ENCODE data around the gene CNR1. TPM values are rescaled to one million over a fixed set of nuclear protein-coding genes. Genes with fewer than 3 reads are reported as not detected.
"Not testable (repeated sequence)": the region's sequence is repeated elsewhere in the genome, so short reads cannot be mapped to it uniquely, and the experiment has no call there.

Gene CNR1
- total RNA-seq, result not detected

GRCh38 chr6:88165844-88166492 is at the start of gene CNR1:
TSS of gene CNR1 (minus strand) at chr6:88166347. CDS start at chr6:88145274, 21,073 bp downstream.
- H3K36me3 Mint-ChIP-seq, result no peaks in the 10 kb centered on the region
- H3K27me3 Mint-ChIP-seq, result peaks cover 78% of the 10 kb centered on the region
- DNase-seq, result peak; percentile 37
- ATAC-seq (ENCODE audit: low read depth), result peak; percentile 55
- POLR2A ChIA-PET, result no interaction called here
- H3K4me1 Mint-ChIP-seq, result peaks cover 9% of the 10 kb centered on the region
- H3K27ac Mint-ChIP-seq, result no peak within 1 kb of the TSS
- H3K4me3 Mint-ChIP-seq, result peak within 1 kb of the TSS; percentile 78
- H3K9me3 Mint-ChIP-seq, result no peaks in the 10 kb centered on the region

- Mint-ChIP-seq H3K27me3 (peaks cover 2% of the 10 kb centered on the region), H3K27ac (no peak overlapping the region), H3K9me3 (no peaks in the 10 kb centered on the region), H3K4me3 (no peak overlapping the region), H3K36me3 (no peaks in the 10 kb centered on the region), H3K4me1 (no peaks in the 10 kb centered on the region)
- ATAC-seq (ENCODE audit: low read depth) (no peak), DNase-seq (no peak)
- POLR2A ChIA-PET, result no interaction called here
Observed at GRCh38 chr6:88211446-88211845, 45.3 kb upstream of the CNR1 start.

GRCh38 chr6:88209301-88209700 is 43.2 kb upstream of the CNR1 start:
- Mint-ChIP-seq H3K27ac (no peak overlapping the region), H3K4me3 (no peak overlapping the region), H3K36me3 (no peaks in the 10 kb centered on the region), H3K4me1 (no peaks in the 10 kb centered on the region), H3K27me3 (peaks cover 2% of the 10 kb centered on the region), H3K9me3 (no peaks in the 10 kb centered on the region)
- DNase-seq (no peak), ATAC-seq (ENCODE audit: low read depth) (no peak)
- POLR2A ChIA-PET, result no interaction called here

GRCh38 chr6:88208726-88209125 is 42.6 kb upstream of the CNR1 start:
- Mint-ChIP-seq H3K4me1 (no peaks in the 10 kb centered on the region), H3K36me3 (no peaks in the 10 kb centered on the region), H3K27me3 (peaks cover 2% of the 10 kb centered on the region), H3K9me3 (no peaks in the 10 kb centered on the region), H3K4me3 (no peak overlapping the region), H3K27ac (no peak overlapping the region)
- DNase-seq (no peak), ATAC-seq (ENCODE audit: low read depth) (no peak)
- POLR2A ChIA-PET, result no interaction called here

GRCh38 chr6:88201734-88202133 is 35.6 kb upstream of the CNR1 start:
- H3K4me1 Mint-ChIP-seq; H3K36me3 Mint-ChIP-seq; H3K9me3 Mint-ChIP-seq; ATAC-seq (ENCODE audit: low read depth); POLR2A ChIA-PET; H3K4me3 Mint-ChIP-seq; H3K27ac Mint-ChIP-seq; DNase-seq; H3K27me3 Mint-ChIP-seq: not testable (repeated sequence)

GRCh38 chr6:88184921-88185320 is 18.8 kb upstream of the CNR1 start:
- no peak overlapping the region for H3K4me3 Mint-ChIP-seq

GRCh38 chr6:88183471-88183870 is 17.3 kb upstream of the CNR1 start:
- Mint-ChIP-seq H3K4me3 (no peak overlapping the region), H3K27me3 (peaks cover 8% of the 10 kb centered on the region), H3K4me1 (no peaks in the 10 kb centered on the region), H3K9me3 (no peaks in the 10 kb centered on the region), H3K27ac (no peak overlapping the region), H3K36me3 (no peaks in the 10 kb centered on the region)
- DNase-seq (no peak), ATAC-seq (ENCODE audit: low read depth) (no peak)
- POLR2A ChIA-PET, result no interaction called here

More at GRCh38 chr6:88184921-88185320, 18.8 kb upstream of the CNR1 start:
- no peak overlapping the region for H3K27ac Mint-ChIP-seq
- peaks cover 4% of the 10 kb centered on the region for H3K27me3 Mint-ChIP-seq
- no peaks in the 10 kb centered on the region for H3K4me1 Mint-ChIP-seq
- no peaks in the 10 kb centered on the region for H3K9me3 Mint-ChIP-seq
- ATAC-seq (ENCODE audit: low read depth) (no peak), DNase-seq (no peak)
- POLR2A ChIA-PET, result no interaction called here
- no peaks in the 10 kb centered on the region for H3K36me3 Mint-ChIP-seq

- no peak overlapping the region for H3K27ac Mint-ChIP-seq
- no peaks in the 10 kb centered on the region for H3K4me1 Mint-ChIP-seq
- ATAC-seq (ENCODE audit: low read depth) (no peak), DNase-seq (no peak)
- POLR2A ChIA-PET, result no interaction called here
- H3K27me3 Mint-ChIP-seq, result peaks cover 7% of the 10 kb centered on the region
- no peaks in the 10 kb centered on the region for H3K9me3 Mint-ChIP-seq
- no peak overlapping the region for H3K4me3 Mint-ChIP-seq
- no peaks in the 10 kb centered on the region for H3K36me3 Mint-ChIP-seq
Observed at GRCh38 chr6:88179692-88180091, 13.5 kb upstream of the CNR1 start.

GRCh38 chr6:88177961-88178464 is 11.9 kb upstream of the CNR1 start:
- no peaks in the 10 kb centered on the region for H3K9me3 Mint-ChIP-seq
- H3K4me1 Mint-ChIP-seq, result no peaks in the 10 kb centered on the region
- peaks cover 9% of the 10 kb centered on the region for H3K27me3 Mint-ChIP-seq
- no peaks in the 10 kb centered on the region for H3K36me3 Mint-ChIP-seq
- no peak for DNase-seq
- no peak overlapping the region for H3K27ac Mint-ChIP-seq
- H3K4me3 Mint-ChIP-seq, result no peak overlapping the region
- POLR2A ChIA-PET, result no interaction called here
- no peak for ATAC-seq (ENCODE audit: low read depth)

GRCh38 chr6:88174906-88175305 is 8.8 kb upstream of the CNR1 start:
- no peak for ATAC-seq (ENCODE audit: low read depth)
- peaks cover 19% of the 10 kb centered on the region for H3K27me3 Mint-ChIP-seq
- H3K36me3 Mint-ChIP-seq, result no peaks in the 10 kb centered on the region
- no peak overlapping the region for H3K27ac Mint-ChIP-seq
- POLR2A ChIA-PET, result no interaction called here
- H3K9me3 Mint-ChIP-seq, result no peaks in the 10 kb centered on the region
- no peaks in the 10 kb centered on the region for H3K4me1 Mint-ChIP-seq
- no peak for DNase-seq
- H3K4me3 Mint-ChIP-seq, result no peak overlapping the region

GRCh38 chr6:88171312-88171711 is 5.2 kb upstream of the CNR1 start:
- no peak for ATAC-seq (ENCODE audit: low read depth)
- H3K4me1 Mint-ChIP-seq, result peaks cover 4% of the 10 kb centered on the region
- H3K27ac Mint-ChIP-seq, result no peak overlapping the region
- DNase-seq, result no peak
- H3K27me3 Mint-ChIP-seq, result peaks cover 44% of the 10 kb centered on the region
- POLR2A ChIA-PET, result no interaction called here
- no peaks in the 10 kb centered on the region for H3K36me3 Mint-ChIP-seq
- H3K4me3 Mint-ChIP-seq, result no peak overlapping the region
- H3K9me3 Mint-ChIP-seq, result no peaks in the 10 kb centered on the region

GRCh38 chr6:88168362-88168761 is 2.2 kb upstream of the CNR1 start:
- DNase-seq (no peak), ATAC-seq (ENCODE audit: low read depth) (no peak)
- Mint-ChIP-seq H3K27ac (no peak overlapping the region), H3K4me1 (peaks cover 9% of the 10 kb centered on the region), H3K4me3 (no peak overlapping the region), H3K36me3 (no peaks in the 10 kb centered on the region), H3K27me3 (peaks cover 65% of the 10 kb centered on the region), H3K9me3 (no peaks in the 10 kb centered on the region)
- POLR2A ChIA-PET, result no interaction called here

GRCh38 chr6:88167352-88167937 is 1.3 kb upstream of the CNR1 start:
- Mint-ChIP-seq H3K36me3 (no peaks in the 10 kb centered on the region), H3K27ac (peak overlapping the region; percentile 37), H3K4me3 (peak overlapping the region; percentile 55), H3K9me3 (no peaks in the 10 kb centered on the region), H3K4me1 (peaks cover 9% of the 10 kb centered on the region), H3K27me3 (peaks cover 69% of the 10 kb centered on the region)
- POLR2A ChIA-PET, result no interaction called here
- ATAC-seq (ENCODE audit: low read depth) (no peak), DNase-seq (no peak)

- Mint-ChIP-seq H3K27ac (no peak overlapping the region), H3K27me3 (peaks cover 76% of the 10 kb centered on the region), H3K9me3 (no peaks in the 10 kb centered on the region), H3K36me3 (no peaks in the 10 kb centered on the region), H3K4me1 (peaks cover 9% of the 10 kb centered on the region), H3K4me3 (peak overlapping the region; percentile 78)
- DNase-seq (peak; percentile 43), ATAC-seq (ENCODE audit: low read depth) (peak; percentile 23)
- POLR2A ChIA-PET, result no interaction called here
Observed at GRCh38 chr6:88166493-88167351, 575 bp upstream of the CNR1 start.
